Type B pancreatic cell (in vitro differentiated cells): ENCODE data around the gene CHRNA1. TPM values are rescaled to one million over a fixed set of nuclear protein-coding genes. Genes with fewer than 3 reads are reported as not detected.
A peak's percentile ranks its signal among the peaks of the same experiment; 100 is the strongest.

Experiments used
- DNase-seq: peaks from one replicate; pipeline ENCODE4 v3.0.0; 2021; ENCODE audit warnings: mixed read lengths; ENCODE audit not compliant: unreplicated experiment; ENCODE audit errors: extremely low spot score
- H3K27ac Mint-ChIP-seq: 2 replicates; pipeline ENCODE4 v1.8.0; 2021; ENCODE audit warnings: mild to moderate bottlenecking, mixed read lengths
- H3K27me3 Mint-ChIP-seq: 2 replicates; pipeline ENCODE4 v1.8.0; 2021; ENCODE audit warnings: mixed read lengths
- H3K36me3 Mint-ChIP-seq: 2 replicates; pipeline ENCODE4 v1.8.0; 2021; ENCODE audit warnings: mixed read lengths
- H3K4me1 Mint-ChIP-seq: one replicate; pipeline ENCODE4 v1.8.0; 2021; ENCODE audit warnings: mixed read lengths; ENCODE audit not compliant: unreplicated experiment
- H3K4me3 Mint-ChIP-seq: 2 replicates; pipeline ENCODE4 v1.8.0; 2021; ENCODE audit warnings: mild to moderate bottlenecking, mixed read lengths
- H3K9me3 Mint-ChIP-seq: 2 replicates; pipeline ENCODE4 v1.8.0; 2021; ENCODE audit warnings: mixed read lengths
- total RNA-seq: library from RNA; stranded (reverse); gene quantifications from 2 replicates; pipeline ENCODE4 v1.2.1, GENCODE V29; 2021; ENCODE audit warnings: low replicate concordance
- TF ChIP-seq, protein P1 (sequence below): fragments of 200-600 bp; sonication (generic); conservative IDR thresholded peaks from 2 replicates; pipeline ENCODE4 v1.5.0; 2021; ENCODE audit warnings: antibody characterized with exemption, mild to moderate bottlenecking

CHRNA1 gene
- total RNA-seq, 1 donor from 2014 or later: 1.1 TPM

DNA sequence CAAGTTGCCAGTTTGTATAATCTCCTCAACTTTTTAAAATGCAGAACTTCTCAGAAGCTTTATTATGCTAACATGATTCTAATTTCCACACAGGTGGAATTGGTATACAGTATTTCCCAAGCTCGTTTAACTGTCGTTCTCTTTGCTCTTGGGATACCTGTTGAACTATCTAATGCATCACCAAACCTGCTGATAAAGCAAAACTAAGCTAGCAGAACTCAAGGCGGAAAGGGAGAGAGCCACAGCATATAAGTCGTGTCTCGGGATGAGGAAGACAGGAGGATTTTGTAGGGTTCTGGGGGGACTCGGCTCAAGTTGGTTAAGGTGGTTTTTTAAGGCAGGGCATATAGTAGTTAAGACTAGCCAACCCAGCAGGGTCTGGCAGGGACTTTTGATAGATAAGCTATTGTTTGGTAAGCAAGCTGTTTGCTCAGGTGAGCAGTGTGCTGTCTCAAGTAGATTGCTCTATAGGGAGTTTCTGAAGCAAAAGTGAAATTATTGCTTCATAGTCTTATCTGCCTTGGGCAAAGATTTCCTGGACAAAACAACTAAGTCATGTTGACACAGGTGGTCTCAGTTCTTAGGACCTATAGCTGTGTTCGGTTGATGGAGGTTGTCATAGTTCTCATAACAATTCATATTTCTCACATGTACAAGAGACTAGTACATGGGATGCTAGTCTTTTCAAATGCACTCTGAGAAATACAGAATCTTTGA, 28.2 kb upstream of the CHRNA1 start:
- Mint-ChIP-seq H3K4me3 (no peak overlapping the region), H3K4me1 (peaks cover 29% of the 10 kb centered on the region), H3K27ac (no peak overlapping the region), H3K36me3 (peaks cover 3% of the 10 kb centered on the region), H3K27me3 (peaks cover 4% of the 10 kb centered on the region), H3K9me3 (no peaks in the 10 kb centered on the region)
- TF ChIP-seq, protein P1, sequence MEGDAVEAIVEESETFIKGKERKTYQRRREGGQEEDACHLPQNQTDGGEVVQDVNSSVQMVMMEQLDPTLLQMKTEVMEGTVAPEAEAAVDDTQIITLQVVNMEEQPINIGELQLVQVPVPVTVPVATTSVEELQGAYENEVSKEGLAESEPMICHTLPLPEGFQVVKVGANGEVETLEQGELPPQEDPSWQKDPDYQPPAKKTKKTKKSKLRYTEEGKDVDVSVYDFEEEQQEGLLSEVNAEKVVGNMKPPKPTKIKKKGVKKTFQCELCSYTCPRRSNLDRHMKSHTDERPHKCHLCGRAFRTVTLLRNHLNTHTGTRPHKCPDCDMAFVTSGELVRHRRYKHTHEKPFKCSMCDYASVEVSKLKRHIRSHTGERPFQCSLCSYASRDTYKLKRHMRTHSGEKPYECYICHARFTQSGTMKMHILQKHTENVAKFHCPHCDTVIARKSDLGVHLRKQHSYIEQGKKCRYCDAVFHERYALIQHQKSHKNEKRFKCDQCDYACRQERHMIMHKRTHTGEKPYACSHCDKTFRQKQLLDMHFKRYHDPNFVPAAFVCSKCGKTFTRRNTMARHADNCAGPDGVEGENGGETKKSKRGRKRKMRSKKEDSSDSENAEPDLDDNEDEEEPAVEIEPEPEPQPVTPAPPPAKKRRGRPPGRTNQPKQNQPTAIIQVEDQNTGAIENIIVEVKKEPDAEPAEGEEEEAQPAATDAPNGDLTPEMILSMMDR: no peak
- no peak for DNase-seq

DNA sequence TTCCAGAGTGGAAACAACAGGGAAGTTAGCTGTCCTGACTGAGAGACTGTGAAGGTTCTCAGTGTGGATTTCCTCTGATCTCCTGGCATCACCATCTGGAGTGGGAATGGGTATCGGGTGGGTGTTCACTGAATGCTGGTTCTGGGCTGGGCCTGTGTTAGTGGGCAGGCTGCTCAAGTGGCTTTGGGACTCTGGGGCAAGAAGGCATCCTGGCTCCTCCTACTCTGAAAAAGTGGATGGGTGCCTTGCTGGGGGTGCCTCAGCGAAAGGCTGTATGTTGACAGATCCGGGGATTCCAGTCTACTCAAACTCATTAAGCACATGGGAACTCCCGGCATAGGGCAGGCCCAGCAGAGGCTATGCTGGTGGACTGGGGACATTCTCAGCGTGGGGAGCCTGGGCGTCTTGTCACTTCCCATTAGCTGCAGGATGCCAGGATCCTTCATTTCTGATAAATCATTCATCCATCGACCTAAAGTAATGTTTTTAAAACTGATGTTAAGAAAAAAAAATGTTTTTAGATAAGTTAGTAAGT, 27.5 kb upstream of the CHRNA1 start:
- H3K27me3 Mint-ChIP-seq: peaks cover 4% of the 10 kb centered on the region
- H3K4me1 Mint-ChIP-seq: peaks cover 26% of the 10 kb centered on the region
- no peak for DNase-seq
- H3K4me3 Mint-ChIP-seq: no peak overlapping the region
- TF ChIP-seq, protein P1: no peak
- H3K9me3 Mint-ChIP-seq: no peaks in the 10 kb centered on the region
- H3K36me3 Mint-ChIP-seq: peaks cover 3% of the 10 kb centered on the region
- no peak overlapping the region for H3K27ac Mint-ChIP-seq

GRCh38 chr2:174791020-174791419, 26.7 kb upstream of the CHRNA1 start:
- TF ChIP-seq, protein P1: no peak
- Mint-ChIP-seq H3K27ac (no peak overlapping the region), H3K9me3 (no peaks in the 10 kb centered on the region), H3K4me1 (peaks cover 28% of the 10 kb centered on the region), H3K36me3 (peaks cover 3% of the 10 kb centered on the region), H3K27me3 (peaks cover 4% of the 10 kb centered on the region), H3K4me3 (no peak overlapping the region)
- DNase-seq: no peak

GRCh38 chr2:174789001-174789400, 24.7 kb upstream of the CHRNA1 start:
- Mint-ChIP-seq H3K36me3 (peaks cover 3% of the 10 kb centered on the region), H3K4me3 (no peak overlapping the region), H3K4me1 (peaks cover 25% of the 10 kb centered on the region), H3K9me3 (no peaks in the 10 kb centered on the region), H3K27me3 (peaks cover 4% of the 10 kb centered on the region), H3K27ac (no peak overlapping the region)
- no peak for DNase-seq
- TF ChIP-seq, protein P1: no peak

DNA sequence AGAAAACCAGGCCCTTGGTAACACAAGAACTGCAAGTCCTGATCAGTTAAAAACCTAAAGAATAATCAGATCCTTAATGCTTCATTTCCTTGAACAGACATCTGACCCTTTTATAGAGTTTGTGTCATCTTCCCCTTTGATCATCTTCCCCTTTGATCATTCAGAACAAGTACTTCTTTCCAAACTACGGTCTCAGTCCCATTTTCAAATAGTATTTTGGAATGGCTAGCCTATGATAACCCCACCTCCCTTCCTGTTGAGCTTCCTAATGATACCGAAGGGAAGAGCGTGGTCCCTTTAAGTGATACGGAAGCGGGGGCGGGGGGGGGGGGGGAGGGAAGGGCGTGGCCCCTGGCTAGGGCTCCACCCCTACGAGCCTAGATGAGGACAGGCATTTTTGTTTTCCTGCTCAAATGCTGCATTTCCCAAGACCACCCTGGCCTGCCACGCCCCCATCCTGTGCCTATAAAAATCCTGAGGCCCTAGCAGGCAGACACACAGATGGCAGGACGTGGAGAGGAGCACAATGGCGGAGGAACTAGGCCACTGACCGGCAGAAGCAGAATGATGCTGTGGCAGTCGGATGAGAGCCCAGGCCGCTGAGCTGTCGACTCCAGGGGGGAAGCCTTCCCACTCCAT, 24.1 kb upstream of the CHRNA1 start:
- Mint-ChIP-seq H3K27me3 (peaks cover 2% of the 10 kb centered on the region), H3K4me3 (peak overlapping the region; percentile 41), H3K4me1 (peaks cover 25% of the 10 kb centered on the region), H3K36me3 (peaks cover 2% of the 10 kb centered on the region), H3K27ac (peak overlapping the region; percentile 58), H3K9me3 (no peaks in the 10 kb centered on the region)
- DNase-seq: no peak
- TF ChIP-seq, protein P1: no peak
